Measurements from ENCODE around the gene FAM114A1. TPM values are rescaled to one million over a fixed set of nuclear protein-coding genes. Genes with fewer than 3 reads are reported as not detected.

The FAM114A1 gene
- polyA plus RNA-seq, 2 of the 4 experiments (the other 2 are of a cell fraction) = 44.2 to 55.4 TPM

- no peak overlapping the region for H3K4me3 ChIP-seq
- POLR2A ChIA-PET = no interaction called here
- H3K27ac ChIP-seq = no peak overlapping the region
- FAIRE-seq = no peak
- 82% methylated on average over 6 of the region's 6 CpGs for WGBS (ENCODE audit: missing lambda C conversion rate)
- no peaks in the 10 kb centered on the region for H3K9me3 ChIP-seq
- TF ChIP-seq ZC3H11A (IDR thresholded peaks at IDR 0.05) (no peak), ELK1 (IDR thresholded peaks at IDR 0.05; ENCODE audit: low read depth, low read length) (no peak), FOSL2 (IDR thresholded peaks at IDR 0.05) (no peak), FOSL2 (CRISPR knock-in tag; IDR thresholded peaks at IDR 0.05) (no peak), KDM5A (IDR thresholded peaks at IDR 0.05) (no peak), CBX2 (IDR thresholded peaks at IDR 0.05; ENCODE audit: borderline replicate concordance, low read depth) (no peak), JUNB (IDR thresholded peaks at IDR 0.05) (no peak), MYC (IDR thresholded peaks at IDR 0.05; ENCODE audit: borderline replicate concordance, low read length) (no peak), HMGXB4 (CRISPR knock-in tag; IDR thresholded peaks at IDR 0.05; ENCODE audit: borderline replicate concordance) (no peak), POLR2A (IDR thresholded peaks at IDR 0.05; ENCODE audit: low read length) (no peak), HEYL (CRISPR knock-in tag; IDR thresholded peaks at IDR 0.05) (no peak), JUN (IDR thresholded peaks at IDR 0.05) (no peak), NFE2L2 (conservative IDR thresholded peaks at IDR 0.05; ENCODE audit: low read length) (no peak), MAZ (IDR thresholded peaks at IDR 0.05; ENCODE audit: borderline replicate concordance, low read depth, low read length) (no peak), E2F6 (IDR thresholded peaks at IDR 0.05; ENCODE audit: borderline replicate concordance, low read depth) (no peak)
- H3K4me2 ChIP-seq = no peak overlapping the region
- ATAC-seq = no peak
- H3K4me1 ChIP-seq = peaks cover 12% of the 10 kb centered on the region; the same call in 2 of the 3 replicates
- no peak for DNase-seq (ENCODE audit: low read depth in 1 of 2, low spot score in 1 of 2)
- CTCF ChIA-PET = interaction anchor here (1.1 to 2.3 kb wide), 3 partner anchors 10 to 106 kb away, joined by 3 to 8 read pairs (median 3); no protein-coding TSS in a partner anchor
Observed at GRCh38 chr4:38865445-38865844, 2.2 kb upstream of the FAM114A1 start.

- Histone ChIP-seq H3K4me2 (peak overlapping the region; percentile 93), H3K4me1 (peaks cover 13% of the 10 kb centered on the region; the same call in 2 of the 3 replicates), H3K4me3 (peak overlapping the region; percentile 76), H3K27ac (peak overlapping the region; percentile 83 to 99), H3K9me3 (no peaks in the 10 kb centered on the region)
- TF ChIP-seq ATOH8 (CRISPR knock-in tag; IDR thresholded peaks at IDR 0.05; ENCODE audit: low read depth) (no peak), EHF (CRISPR knock-in tag; IDR thresholded peaks at IDR 0.05) (no peak), BCL3 (IDR thresholded peaks at IDR 0.05) (no peak), HDAC2 (IDR thresholded peaks at IDR 0.05) (no peak), MYC (IDR thresholded peaks at IDR 0.05; ENCODE audit: borderline replicate concordance, low read length) (no peak), RFX5 (IDR thresholded peaks at IDR 0.05) (no peak), JUN (IDR thresholded peaks at IDR 0.05) (no peak), PHF8 (IDR thresholded peaks at IDR 0.05; ENCODE audit: borderline replicate concordance, low read depth) (no peak), RNF2 (IDR thresholded peaks at IDR 0.05; ENCODE audit: borderline replicate concordance, low read depth) (no peak), JUNB (IDR thresholded peaks at IDR 0.05) (no peak), KDM5A (IDR thresholded peaks at IDR 0.05) (no peak), BHLHE40 (IDR thresholded peaks at IDR 0.05; ENCODE audit: low read depth, low read length) (no peak), ZSCAN20 (CRISPR knock-in tag; IDR thresholded peaks at IDR 0.05) (no peak), CTCF (IDR thresholded peaks at IDR 0.05) (no peak), ZC3H11A (IDR thresholded peaks at IDR 0.05) (no peak), ELK1 (IDR thresholded peaks at IDR 0.05; ENCODE audit: low read depth, low read length) (no peak), CBX8 (IDR thresholded peaks at IDR 0.05) (no peak), NR3C1 (IDR thresholded peaks at IDR 0.05) (no peak), FOSL2 (IDR thresholded peaks at IDR 0.05) (no peak), FOSL2 (CRISPR knock-in tag; IDR thresholded peaks at IDR 0.05) (no peak), NPAS2 (CRISPR knock-in tag; IDR thresholded peaks at IDR 0.05; ENCODE audit: borderline replicate concordance) (no peak)
- WGBS (ENCODE audit: missing lambda C conversion rate) = 27% methylated on average over 11 of the region's 11 CpGs
- ATAC-seq (no peak), DNase-seq (ENCODE audit: low read depth in 1 of 2, low spot score in 1 of 2) (no peak), FAIRE-seq (no peak)
- POLR2A ChIA-PET = no interaction called here
- CTCF ChIA-PET = interaction anchor here (1.4 kb wide), 1 partner anchor 268 kb away, joined by 4 read pairs; no protein-coding TSS in a partner anchor
Observed at GRCh38 chr4:38866973-38867477, 581 bp upstream of the FAM114A1 start.
